ENCODE results near the gene FAHD2B.
"Not testable (repeated sequence)": the region's sequence is repeated elsewhere in the genome, so short reads cannot be mapped to it uniquely, and the experiment has no call there.

Gene FAHD2B, protein sequence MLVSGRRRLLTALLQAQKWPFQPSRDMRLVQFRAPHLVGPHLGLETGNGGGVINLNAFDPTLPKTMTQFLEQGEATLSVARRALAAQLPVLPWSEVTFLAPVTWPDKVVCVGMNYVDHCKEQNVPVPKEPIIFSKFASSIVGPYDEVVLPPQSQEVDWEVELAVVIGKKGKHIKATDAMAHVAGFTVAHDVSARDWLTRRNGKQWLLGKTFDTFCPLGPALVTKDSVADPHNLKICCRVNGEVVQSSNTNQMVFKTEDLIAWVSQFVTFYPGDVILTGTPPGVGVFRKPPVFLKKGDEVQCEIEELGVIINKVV

DNA sequence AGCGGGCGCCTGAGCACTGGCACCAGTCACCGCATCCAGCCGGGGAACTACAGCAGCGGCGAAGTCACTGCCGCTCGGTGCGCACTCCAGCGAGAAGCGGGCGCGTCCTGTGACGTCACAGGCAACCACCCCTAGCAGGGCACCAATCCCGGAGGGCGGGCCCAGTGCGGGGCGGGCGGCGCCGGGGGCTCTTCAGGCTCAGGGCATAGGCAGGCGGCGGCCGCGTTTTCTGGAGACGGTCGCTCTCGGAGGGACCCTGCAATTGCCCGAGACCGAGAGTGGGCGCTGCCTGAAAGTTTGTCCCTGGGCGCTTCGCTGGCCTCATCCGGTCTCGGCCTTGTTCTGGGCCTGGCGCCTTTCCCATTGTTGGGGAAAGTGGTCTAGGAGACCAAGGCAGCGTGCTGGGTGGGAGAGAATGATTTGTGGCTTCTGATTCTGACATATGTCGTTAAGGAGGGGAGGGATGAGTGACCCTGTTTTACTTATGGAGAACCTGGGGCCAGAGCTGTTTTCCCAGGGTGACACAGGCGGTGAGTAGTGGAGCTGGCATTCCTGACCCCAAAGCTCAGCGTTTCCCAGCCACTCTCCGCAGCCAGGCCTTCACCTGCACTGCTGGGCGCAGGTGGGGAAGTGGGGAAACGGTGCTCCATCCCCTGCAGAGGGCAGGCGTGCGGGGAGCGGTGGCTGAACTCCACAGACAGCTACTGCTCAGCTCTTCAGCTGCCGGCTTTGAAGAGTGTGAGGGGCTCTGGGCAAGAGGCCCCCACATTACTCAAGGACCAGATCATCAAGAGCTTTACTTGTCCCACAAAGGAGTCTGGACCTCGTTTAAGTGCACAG, at the start of gene FAHD2B:
TSS of gene FAHD2B (minus strand) at position 111 of the 840 bp plus-strand sequence. CDS start 3,176 bp downstream, outside the sequence.
- peak; percentile 79 for DNase-seq (ENCODE audit: low read depth)

DNA sequence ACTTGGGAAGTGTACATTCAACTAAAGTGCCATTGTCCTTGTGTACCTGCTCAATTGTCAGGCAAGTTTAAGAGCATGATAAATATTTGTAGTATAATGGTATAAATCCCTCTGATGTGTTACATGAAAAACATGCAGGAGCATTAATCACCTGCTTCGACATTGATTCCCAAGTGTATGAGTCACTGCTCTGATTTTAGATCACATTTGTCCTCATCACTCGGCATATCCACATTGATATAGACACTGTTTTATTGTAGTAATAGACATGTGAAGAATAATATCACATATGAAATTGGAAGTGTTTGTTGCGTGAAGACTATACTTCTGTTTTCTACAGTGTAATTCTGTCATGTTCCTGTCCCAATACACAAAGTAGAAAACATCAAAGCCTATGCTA, 49.3 kb upstream of the FAHD2B start:
- not testable (repeated sequence) for DNase-seq (ENCODE audit: low read depth)

DNA sequence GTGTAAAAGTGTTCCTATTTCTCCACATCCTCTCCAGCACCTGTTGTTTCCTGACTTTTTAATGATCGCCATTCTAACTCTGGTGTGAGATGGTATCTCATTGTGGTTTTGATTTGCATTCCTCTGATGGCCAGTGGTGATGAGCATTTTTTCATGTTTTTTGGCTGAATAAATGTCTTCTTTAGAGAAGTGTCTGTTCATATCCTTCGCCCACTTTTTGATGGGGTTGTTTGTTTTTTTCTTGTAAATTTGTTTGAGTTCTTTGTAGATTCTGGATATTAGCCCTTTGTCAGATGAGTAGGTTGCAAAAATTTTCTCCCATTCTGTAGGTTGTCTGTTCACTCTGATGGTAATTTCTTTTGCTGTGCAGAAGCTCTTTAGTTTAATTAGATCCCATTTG, 34.4 kb upstream of the FAHD2B start:
- not testable (repeated sequence) for DNase-seq (ENCODE audit: low read depth)

DNA sequence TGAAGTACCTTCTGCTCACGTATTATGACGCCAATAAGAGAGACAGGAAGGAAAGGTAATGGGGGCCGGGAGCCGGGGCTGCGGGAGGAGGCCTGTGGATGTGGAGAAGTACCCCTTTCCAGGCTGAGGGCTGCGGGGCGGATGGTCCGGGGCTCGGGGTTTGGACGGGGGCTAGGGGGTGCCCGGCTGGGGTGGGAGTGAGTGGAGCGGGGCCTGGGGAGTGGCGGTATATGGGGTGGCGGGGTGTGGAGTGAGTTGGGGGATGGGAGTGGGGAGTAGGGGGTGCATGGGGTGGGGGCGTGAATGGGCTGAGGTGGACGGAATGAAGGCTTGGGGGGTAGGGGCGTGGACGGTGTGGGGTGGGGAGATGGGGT, 19.2 kb upstream of the FAHD2B start:
- DNase-seq (ENCODE audit: low read depth), result not testable (repeated sequence)

DNA sequence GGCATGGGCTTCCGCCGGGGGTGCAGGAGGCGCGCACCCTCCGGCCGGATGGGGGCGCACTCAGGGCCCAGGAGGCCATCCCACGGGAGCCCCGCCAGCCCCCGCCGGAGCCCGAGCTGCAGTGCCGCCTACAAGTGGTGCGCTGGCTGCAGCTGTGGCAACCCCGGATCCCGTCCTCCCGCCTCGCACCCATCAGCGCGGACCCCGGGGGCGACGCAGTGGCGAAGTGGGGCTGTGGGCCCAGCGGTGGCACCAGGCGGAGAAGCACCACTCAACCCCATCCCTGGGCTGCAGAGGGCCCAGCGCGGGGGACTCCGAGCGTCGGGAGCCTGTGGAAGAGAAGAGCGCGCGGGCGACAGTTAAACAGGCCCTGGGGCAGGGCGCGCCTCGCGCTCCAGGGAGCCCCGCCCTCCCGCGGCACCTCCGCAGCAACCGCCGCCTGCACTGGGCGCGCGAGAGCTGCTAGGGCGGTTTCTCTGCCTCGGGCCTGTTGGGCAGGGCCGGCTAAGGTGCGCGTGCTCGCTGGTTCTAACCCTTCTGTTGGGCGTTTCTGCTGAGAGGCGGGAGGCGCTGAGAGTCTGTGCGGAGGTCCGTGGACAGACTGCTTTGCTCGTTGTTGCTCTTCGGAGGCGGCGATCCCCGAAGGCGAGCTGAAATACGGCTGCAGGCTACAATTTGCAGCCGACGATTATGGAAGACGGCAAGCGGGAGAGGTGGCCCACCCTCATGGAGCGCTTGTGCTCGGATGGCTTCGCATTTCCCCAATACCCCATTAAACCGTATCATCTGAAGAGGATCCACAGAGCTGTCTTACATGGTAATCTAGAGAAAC, 18.6 kb upstream of the FAHD2B start, which contains the start of gene ANKRD36:
TSS of gene ANKRD36 (plus strand) at position 104 of the 832 bp plus-strand sequence. CDS start at position 691, 587 bp downstream.
- peak; percentile 62 for DNase-seq (ENCODE audit: low read depth)

DNA sequence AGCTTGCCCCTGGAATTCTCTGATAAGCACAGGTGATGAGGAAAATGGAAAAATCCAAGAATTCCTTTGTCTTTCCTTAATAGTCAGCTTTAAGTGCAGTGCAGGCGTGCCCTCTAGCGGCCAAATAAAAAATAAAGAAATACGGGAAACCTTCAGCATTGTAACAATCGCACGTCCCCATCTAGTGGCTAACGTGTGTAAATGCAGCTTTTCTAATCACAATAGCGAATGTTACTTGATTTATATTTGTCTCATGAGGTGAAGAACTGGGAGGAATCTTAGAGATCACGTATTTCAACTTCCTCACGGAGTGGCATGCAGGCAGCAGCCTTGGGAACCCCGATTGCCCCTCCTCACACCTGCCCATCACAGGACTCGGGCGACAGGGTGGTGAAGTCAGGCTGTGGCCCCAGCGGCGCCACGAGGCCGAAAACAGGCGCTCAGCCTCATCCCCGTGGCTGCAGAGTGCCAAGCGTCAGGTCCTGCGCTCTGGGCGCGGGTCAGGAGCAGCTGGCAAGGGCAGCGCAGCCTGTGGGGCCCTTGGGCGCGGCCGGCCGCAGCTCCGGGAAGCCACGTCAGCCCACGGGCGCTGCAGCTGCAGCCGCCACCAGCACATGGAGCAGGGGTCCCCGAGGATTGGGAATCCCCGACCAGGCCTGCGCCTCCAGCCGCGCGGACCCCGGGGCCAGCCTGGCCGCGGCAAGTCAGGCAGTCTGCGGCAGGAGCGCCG, 17.8 kb upstream of the FAHD2B start:
- peak; percentile 31 for DNase-seq (ENCODE audit: low read depth)

DNA sequence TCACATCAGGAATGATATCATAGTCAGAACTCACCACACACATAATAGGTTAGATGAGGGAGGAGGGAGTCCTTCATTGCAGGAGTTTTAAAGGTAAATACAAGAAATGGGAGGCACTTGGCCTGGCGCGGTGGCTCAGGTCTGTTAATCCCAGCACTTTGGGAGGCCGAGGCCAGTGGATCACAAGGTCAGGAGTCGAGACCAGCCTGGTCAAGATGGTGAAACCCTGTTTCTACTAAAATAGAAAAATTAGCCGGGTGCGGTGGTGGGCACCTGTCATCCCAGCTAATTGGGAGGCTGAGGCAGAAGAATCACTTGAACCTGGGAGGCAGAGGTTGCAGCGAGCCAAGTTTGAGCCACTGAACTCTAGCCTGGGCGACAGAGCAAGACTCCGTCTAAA, 16.6 kb upstream of the FAHD2B start:
- not testable (repeated sequence) for DNase-seq (ENCODE audit: low read depth)

DNA sequence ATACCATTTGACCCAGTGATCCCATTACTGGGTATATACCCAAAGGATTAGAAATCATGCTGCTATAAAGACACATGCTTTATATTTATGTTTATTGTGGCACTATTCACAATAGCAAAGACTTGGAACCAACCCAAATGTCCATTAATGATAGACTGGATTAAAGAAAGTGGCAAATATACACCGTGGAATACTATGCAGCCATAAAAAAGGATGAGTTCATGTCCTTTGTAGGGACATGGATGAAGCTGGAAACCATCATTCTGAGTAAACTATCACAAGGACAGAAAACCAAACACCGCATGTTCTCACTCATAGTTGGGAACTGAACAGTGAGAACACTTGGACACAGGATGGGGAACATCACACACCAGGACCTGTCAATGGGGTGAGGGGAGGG, 12.2 kb upstream of the FAHD2B start:
- not testable (repeated sequence) for DNase-seq (ENCODE audit: low read depth)

DNA sequence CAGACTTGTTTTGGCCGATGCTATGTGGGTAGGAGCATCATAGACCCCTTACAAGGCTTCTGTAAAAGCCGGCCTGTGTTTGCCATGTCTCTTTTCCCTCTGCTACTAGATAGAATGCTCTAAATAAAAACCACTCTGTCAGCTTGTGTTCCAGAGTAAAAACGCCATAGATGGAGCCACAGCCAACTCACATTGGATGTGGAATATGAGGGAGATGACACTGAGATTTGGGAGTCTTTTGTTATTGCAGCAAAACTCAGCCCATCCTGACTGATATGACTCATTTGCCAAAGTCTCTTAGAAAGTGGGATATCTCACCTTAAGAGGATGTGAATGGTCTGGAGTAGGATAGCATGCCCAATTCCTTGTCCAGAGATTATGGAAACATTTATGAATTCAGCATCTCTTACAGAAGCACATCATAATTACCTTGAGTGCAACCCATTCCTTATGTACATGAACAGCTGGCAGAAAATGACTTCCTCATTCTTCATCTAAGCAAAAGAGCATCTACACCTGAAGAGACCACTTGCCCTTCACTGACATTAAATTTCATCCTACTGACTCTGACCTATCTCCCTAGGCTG, 4.2 kb upstream of the FAHD2B start:
- DNase-seq (ENCODE audit: low read depth), result not testable (repeated sequence)

DNA sequence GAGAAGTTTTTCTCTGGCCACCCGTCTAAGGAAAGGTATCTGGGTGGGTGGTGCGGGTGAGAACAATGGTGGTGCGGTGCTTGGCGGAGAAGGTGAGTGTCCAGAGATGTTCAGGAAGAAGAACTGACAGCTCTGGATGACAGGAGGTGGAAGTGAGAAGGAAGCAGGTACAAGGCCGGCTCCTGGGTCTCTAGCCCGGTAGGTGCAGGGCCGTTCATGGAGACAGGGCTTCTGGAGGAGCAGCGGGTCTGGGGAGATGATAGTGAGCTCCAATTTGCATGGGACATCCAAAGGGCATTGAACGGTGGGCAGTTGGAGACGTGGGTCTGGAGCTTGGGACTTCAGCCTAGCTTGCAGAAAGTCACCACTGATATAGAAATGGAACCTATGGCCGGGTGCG, 979 bp upstream of the FAHD2B start:
- no peak for DNase-seq (ENCODE audit: low read depth)

DNA sequence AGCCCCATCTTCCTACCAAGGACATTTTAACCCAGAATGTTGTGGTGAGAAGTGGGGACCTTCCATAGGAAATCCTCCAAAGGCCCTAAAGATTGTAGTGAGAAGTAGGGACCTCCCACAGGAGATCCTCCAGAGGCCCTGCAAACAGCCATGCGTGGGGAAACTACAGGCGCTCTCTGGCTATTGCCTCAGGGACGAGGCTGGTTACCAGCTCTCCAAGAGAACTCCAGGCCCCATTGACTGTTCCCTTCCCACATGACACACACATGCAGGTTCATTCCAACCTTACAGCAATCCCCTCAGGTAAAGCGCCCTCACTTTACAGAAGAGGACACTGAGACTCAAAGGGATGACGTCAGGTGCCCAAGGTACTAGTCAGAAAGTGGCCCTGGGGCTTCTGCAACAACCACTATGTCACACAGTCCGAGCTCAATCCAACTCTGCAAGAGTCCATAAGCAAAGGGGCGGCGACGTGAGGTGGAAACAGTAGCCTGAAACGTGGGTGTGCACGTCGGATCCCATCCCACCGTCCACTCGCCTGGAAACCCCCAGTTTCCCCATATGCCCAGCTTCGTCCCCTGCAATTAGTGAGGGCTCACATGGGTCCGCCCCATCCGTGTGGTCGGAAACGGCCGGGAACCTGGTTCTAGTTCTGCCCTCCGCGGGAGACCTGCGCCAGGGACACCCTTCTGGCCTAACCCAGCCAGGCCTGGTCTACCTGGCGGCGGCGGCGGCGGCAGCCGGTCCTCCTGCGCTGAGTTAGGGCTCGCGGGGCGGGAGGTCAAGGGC, 505 bp downstream of the FAHD2B start:
- DNase-seq (ENCODE audit: low read depth), result not testable (repeated sequence)

DNA sequence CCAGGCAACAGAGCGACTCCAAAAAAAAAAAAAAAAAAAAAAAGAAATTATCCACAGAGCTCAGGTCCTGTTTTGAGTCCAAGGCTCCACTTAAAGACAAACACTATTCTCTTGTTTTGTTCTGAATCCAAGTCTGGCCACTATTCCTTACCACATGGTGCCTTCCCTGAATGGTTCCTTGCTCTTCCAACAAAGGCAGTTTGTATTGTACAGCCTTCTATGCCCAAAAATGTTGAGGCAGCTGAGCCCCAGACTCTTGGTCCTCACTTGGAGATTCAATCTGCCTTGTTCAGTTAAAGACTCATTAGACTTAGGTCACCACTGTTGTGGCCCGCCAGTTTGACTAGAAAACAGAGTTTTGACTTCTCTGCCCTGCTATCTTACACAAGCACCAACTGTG, 1.7 kb downstream of the FAHD2B start:
- not testable (repeated sequence) for DNase-seq (ENCODE audit: low read depth)

DNA sequence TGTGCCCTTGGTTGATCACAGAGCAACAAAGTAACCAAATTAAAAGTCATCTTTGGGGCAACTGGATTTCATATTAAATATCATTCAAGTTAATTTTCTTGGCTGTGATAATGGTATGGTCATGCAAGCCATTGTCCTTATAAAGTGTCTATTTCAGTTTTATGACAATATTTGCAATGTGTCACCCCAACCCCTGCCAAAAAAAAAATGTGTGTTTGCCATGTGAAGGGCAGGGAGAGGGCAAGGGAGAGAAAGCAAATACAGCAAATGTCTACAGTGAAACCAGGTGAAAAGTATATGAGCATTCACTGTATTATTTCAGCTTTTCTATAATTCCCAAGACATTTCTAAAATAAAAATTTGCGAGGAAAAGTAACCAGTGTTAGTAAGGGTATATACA, 6.0 kb downstream of the FAHD2B start:
- not testable (repeated sequence) for DNase-seq (ENCODE audit: low read depth)

DNA sequence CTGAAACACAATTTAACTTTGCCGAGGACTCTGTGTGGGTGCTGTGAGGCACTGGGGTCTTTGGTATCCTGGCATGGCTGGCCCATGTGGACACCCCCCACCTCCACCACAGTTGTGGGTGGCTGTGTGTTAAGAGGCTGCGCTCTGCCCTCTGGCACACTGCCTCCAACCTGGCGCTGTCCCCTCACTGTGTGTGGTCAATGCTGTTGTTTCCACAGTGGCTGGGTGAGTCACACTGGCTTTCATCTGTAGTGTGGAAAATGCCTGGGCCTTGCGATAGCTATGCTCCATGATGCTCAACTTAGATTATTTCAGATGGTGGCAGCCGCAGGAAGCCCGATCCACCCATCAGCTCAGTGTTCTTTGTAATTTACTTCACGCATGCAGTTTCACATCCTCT, 9.6 kb downstream of the FAHD2B start:
- DNase-seq (ENCODE audit: low read depth), result not testable (repeated sequence)

DNA sequence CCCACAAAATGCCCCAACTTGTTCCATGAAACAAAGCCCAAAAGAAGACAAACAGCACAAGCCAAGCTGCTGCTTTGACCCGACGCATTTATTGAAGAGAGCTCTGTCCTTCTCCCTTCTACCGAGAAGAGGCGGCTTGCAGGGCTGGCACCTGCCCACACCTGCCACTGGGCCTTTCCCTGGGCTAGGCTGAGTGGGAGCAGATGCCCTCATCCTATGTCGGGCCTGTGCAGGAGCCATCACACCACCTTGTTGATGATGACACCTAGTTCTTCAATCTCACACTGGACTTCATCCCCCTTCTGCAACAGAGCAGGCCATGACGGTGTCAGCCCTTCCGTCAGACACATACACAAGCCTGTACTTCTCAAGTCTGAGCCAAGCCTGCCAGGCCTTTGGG, 11.2 kb downstream of the FAHD2B start:
- DNase-seq (ENCODE audit: low read depth), result not testable (repeated sequence)

DNA sequence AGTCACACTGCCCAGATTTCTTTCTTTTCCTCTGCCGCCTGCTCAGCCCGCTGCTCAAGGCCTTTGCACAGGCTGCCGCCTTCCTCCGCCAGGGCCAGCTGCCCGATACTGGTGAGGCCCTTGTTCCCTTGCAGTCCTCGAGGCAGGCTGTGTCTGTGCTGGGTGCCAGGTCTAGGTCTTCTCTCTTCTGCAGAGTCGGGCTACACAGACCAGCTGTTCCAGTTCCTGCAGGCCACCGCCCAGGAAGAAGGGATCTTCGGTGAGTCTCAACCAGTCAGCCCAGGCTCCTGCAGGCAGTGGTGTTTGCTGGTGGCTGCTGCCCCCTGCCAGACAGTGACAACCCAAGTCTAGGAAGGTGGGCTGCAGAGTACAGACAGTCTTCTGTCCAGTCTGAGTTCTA, 12.5 kb downstream of the FAHD2B start:
- not testable (repeated sequence) for DNase-seq (ENCODE audit: low read depth)

DNA sequence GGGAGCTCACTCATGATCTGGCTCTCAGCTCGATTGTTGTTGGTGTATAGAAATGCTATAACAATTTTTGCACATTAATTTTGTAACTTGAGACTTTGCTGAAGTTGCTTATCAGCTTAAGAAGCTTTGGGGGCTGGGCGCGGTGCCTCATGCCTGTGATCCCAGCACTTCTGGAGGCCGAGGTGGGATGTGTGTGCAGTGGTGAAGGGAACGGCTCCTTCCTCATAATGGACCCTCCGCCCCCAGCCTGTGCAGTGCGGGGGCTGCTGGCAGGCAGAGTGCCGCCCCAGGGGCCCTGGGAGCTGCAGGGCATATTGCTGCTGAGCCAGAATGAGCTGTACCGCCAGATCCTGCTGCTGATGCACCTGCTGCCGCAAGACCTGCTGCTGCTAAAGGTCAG, 13.8 kb downstream of the FAHD2B start:
- DNase-seq (ENCODE audit: low read depth), result not testable (repeated sequence)

DNA sequence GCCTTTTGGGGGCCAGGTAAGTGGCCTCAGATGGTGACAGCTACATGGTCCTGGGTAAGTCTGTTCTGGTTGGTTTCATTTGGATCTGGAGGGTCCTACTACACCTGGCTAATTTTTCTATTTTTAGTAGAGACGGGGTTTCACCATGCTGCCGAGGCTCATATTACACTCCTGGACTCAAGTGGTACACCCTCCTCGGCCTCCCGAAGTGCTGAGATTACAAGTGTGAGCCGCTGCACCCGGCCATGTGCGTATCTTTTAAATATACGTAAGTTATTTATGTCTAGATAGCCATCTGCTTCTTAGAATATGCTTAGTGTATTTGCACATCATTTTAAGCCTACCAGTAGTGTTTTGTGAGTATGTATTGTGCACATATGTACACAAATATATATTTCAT, 17.5 kb downstream of the FAHD2B start:
- not testable (repeated sequence) for DNase-seq (ENCODE audit: low read depth)

DNA sequence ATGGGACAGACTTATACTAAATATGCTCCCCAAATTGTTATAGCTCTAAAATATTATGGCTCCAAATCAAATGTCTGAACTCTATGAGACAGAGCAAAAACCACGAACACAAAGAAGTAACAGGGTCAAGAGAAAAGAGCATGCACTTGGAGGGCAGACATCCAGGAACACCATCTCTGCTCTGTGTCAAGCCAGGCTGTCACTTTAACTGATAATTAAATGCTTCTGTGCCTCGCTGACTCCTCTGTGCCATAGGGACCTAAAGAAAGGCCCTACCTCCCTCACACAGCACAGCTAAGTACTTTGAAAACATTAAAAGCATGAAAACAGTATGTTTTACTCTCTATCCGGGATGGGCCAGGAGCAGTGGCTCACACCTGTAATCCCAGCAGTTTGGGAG, 23.8 kb downstream of the FAHD2B start:
- DNase-seq (ENCODE audit: low read depth), result not testable (repeated sequence)

DNA sequence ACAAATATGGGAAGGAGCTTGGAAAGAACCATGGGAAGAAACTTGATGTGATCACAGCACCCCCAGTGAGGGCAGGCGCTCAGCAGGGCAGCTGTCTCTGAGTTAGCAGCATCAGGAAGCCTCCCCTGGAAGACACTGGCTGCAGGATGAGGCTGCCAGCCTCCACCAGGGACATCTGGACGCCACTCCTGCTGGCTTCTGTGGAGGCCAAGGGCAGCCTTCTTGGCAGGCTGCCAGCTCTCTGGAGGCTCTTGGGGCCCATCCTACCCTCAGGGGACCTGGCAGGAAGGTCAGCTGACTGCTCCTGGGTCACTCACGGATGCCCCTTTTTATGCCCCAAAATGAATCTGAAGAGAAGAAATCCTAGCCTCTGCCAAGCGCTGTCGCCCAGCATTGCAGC, 26.0 kb downstream of the FAHD2B start:
- not testable (repeated sequence) for DNase-seq (ENCODE audit: low read depth)
